ENCODE data around the gene ZNF75A.

The ZNF75A gene

GRCh38 chr16:3305109-3306068 lies at the start of gene ZNF75A, which contains the start of gene TIGD7:
ZNF75A (plus strand) TSS chr16:3305497; CDS start chr16:3308429, 2,932 bp downstream.
TIGD7 (minus strand) TSS chr16:3305430; CDS start chr16:3300614, 4,816 bp downstream.
- Histone ChIP-seq H3K4me3 (ENCODE audit: low read length) (peak within 1 kb of the TSS; percentile 72), H3K4me2 (ENCODE audit: low read depth, low read length) (peak within 1 kb of the TSS; percentile 89), H3K9me3 (replicated peaks; ENCODE audit: insufficient read depth, low read length) (no peaks in the 10 kb centered on the region), H3K9ac (ENCODE audit: low read length) (peak within 1 kb of the TSS; percentile 76), H3K27ac (ENCODE audit: low read length) (peak within 1 kb of the TSS; percentile 75), H4K20me1 (ENCODE audit: insufficient read depth, low read length) (no peaks in the 10 kb centered on the region), H3K9me2 (replicated peaks; ENCODE audit: insufficient read depth, low read length) (no peaks in the 10 kb centered on the region), H3K4me1 (ENCODE audit: low read length) (peaks cover 10% of the 10 kb centered on the region; the same call in 1 of the 2 replicates), H3K79me2 (ENCODE audit: low read length) (peaks cover 5% of the 10 kb centered on the region), H2AFZ (ENCODE audit: low read length) (peak within 1 kb of the TSS; percentile 91), H3K36me3 (replicated peaks; ENCODE audit: insufficient read depth, low read length) (peaks cover 14% of the 10 kb centered on the region), H3K27me3 (replicated peaks; ENCODE audit: insufficient read depth, low read length) (no peaks in the 10 kb centered on the region), H3F3A (ENCODE audit: insufficient read depth, low read length) (no peaks in the 10 kb centered on the region)
- DNase-seq: peak; percentile 90
- TF ChIP-seq CTCF (IDR thresholded peaks at IDR 0.05; ENCODE audit: low read length) (0 out of 2 replicates have a peak, but pooled peaks have one; percentile 10), EZH2phosphoT487 (IDR thresholded peaks at IDR 0.05; ENCODE audit: low read length) (no peak)

GRCh38 chr16:3256146-3256865 lies 49.0 kb upstream of the ZNF75A start, which contains the start of gene MEFV:
MEFV (minus strand) TSS chr16:3256633; CDS start chr16:3256587, 46 bp downstream.
- H3K9me3 ChIP-seq (replicated peaks; ENCODE audit: insufficient read depth, low read length): no peaks in the 10 kb centered on the region
- no peak within 1 kb of the TSS for H3K27ac ChIP-seq (ENCODE audit: low read length)
- TF ChIP-seq EZH2phosphoT487 (IDR thresholded peaks at IDR 0.05; ENCODE audit: low read length): no peak
- TF ChIP-seq CTCF (IDR thresholded peaks at IDR 0.05; ENCODE audit: low read length): no peak
- TF ChIP-seq EZH2 (optimal IDR thresholded peaks at IDR 0.05; ENCODE audit: low read depth, low read length): no peak
- H3K79me2 ChIP-seq (ENCODE audit: low read length): no peaks in the 10 kb centered on the region
- peaks cover 59% of the 10 kb centered on the region for H3K27me3 ChIP-seq (replicated peaks; ENCODE audit: insufficient read depth, low read length)
- H3K9ac ChIP-seq (ENCODE audit: low read length): no peak within 1 kb of the TSS
- no peak within 1 kb of the TSS for H2AFZ ChIP-seq (ENCODE audit: low read length)
- no peak for DNase-seq
- no peak within 1 kb of the TSS for H3K4me2 ChIP-seq (ENCODE audit: low read depth, low read length)
- no peaks in the 10 kb centered on the region for H3K9me2 ChIP-seq (replicated peaks; ENCODE audit: insufficient read depth, low read length)
- no peaks in the 10 kb centered on the region for H3F3A ChIP-seq (ENCODE audit: insufficient read depth, low read length)
- no peaks in the 10 kb centered on the region for H4K20me1 ChIP-seq (ENCODE audit: insufficient read depth, low read length)
- H3K4me1 ChIP-seq (ENCODE audit: low read length): no peaks in the 10 kb centered on the region
- H3K36me3 ChIP-seq (replicated peaks; ENCODE audit: insufficient read depth, low read length): no peaks in the 10 kb centered on the region
- H3K4me3 ChIP-seq (ENCODE audit: low read length): no peak within 1 kb of the TSS

GRCh38 chr16:3256866-3257465 lies 48.3 kb upstream of the ZNF75A start:
- DNase-seq: no peak
- no peak overlapping the region for H2AFZ ChIP-seq (ENCODE audit: low read length)
- H3K4me2 ChIP-seq (ENCODE audit: low read depth, low read length): no peak overlapping the region
- H3K4me3 ChIP-seq (ENCODE audit: low read length): no peak overlapping the region
- no peaks in the 10 kb centered on the region for H3K79me2 ChIP-seq (ENCODE audit: low read length)
- H3K9me3 ChIP-seq (replicated peaks; ENCODE audit: insufficient read depth, low read length): no peaks in the 10 kb centered on the region
- no peak overlapping the region for H3K27ac ChIP-seq (ENCODE audit: low read length)
- H3K36me3 ChIP-seq (replicated peaks; ENCODE audit: insufficient read depth, low read length): no peaks in the 10 kb centered on the region
- no peaks in the 10 kb centered on the region for H3K9me2 ChIP-seq (replicated peaks; ENCODE audit: insufficient read depth, low read length)
- no peaks in the 10 kb centered on the region for H3F3A ChIP-seq (ENCODE audit: insufficient read depth, low read length)
- no peaks in the 10 kb centered on the region for H3K4me1 ChIP-seq (ENCODE audit: low read length)
- peaks cover 59% of the 10 kb centered on the region for H3K27me3 ChIP-seq (replicated peaks; ENCODE audit: insufficient read depth, low read length)
- no peak overlapping the region for H3K9ac ChIP-seq (ENCODE audit: low read length)
- no peaks in the 10 kb centered on the region for H4K20me1 ChIP-seq (ENCODE audit: insufficient read depth, low read length)
- TF ChIP-seq EZH2phosphoT487 (IDR thresholded peaks at IDR 0.05; ENCODE audit: low read length) (no peak), CTCF (IDR thresholded peaks at IDR 0.05; ENCODE audit: low read length) (no peak), EZH2 (optimal IDR thresholded peaks at IDR 0.05; ENCODE audit: low read depth, low read length) (no peak)
